Breast epithelium (tissue), 4 donors: ENCODE results near the gene AOPEP. TPM values are rescaled to one million over a fixed set of nuclear protein-coding genes. Genes with fewer than 3 reads are reported as not detected.

Source experiments
- DNase-seq, 2 donors: peaks; one replicate each; pipeline ENCODE4 v3.0.0-alpha.2; 2019; ENCODE audit warnings: low spot score in 2 of 2
- H3K27ac ChIP-seq, 2 donors: fragments of 200-600 bp; sonication (generic) in 1 of 2; one replicate each; pipeline ENCODE4 v1.5.1; 2016 to 2019; ENCODE audit warnings: mild to moderate bottlenecking in 1 of 2
- H3K27me3 ChIP-seq, 2 donors: fragments of 200-600 bp; sonication (generic) in 1 of 2; one replicate each; pipeline versions ENCODE4 v1.5.1 to v1.6.0; 2017 to 2019; ENCODE audit warnings: control low read depth in 1 of 2, mild to moderate bottlenecking in 1 of 2
- H3K36me3 ChIP-seq: fragments of 200-600 bp; one replicate; pipeline ENCODE4 v1.5.1; 2019
- H3K4me1 ChIP-seq, 2 donors: fragments of 200-600 bp; sonication (generic); one replicate each; pipeline ENCODE4 v1.5.1; 2016 to 2019; ENCODE audit warnings: control low read depth in 1 of 2
- H3K4me3 ChIP-seq, 3 donors: fragments of 200-600 bp; sonication (generic); 1 replicate in 2 of 3; 2 replicates in 1 of 3; pipeline ENCODE4 v1.5.1; 2016 to 2019; ENCODE audit warnings: mild to moderate bottlenecking in 3 of 3, moderate library complexity in 2 of 3
- H3K9me3 ChIP-seq, 2 donors: fragments of 200-600 bp; sonication (generic) in 1 of 2; one replicate each; pipeline ENCODE4 v1.5.1; 2016 to 2019; ENCODE audit warnings: control low read depth in 1 of 2
- CTCF ChIP-seq, 3 donors: fragments of 450-650 bp; IDR thresholded peaks; one replicate each; pipeline ENCODE4 v1.5.1; 2016 to 2017; ENCODE audit warnings: antibody characterized with exemption in 3 of 3, mild to moderate bottlenecking in 3 of 3, moderate library complexity in 3 of 3
- POLR2A ChIP-seq: fragments of 450-650 bp; IDR thresholded peaks from one replicate; pipeline ENCODE4 v1.6.1; 2016; ENCODE audit warnings: antibody characterized with exemption, mild to moderate bottlenecking, moderate library complexity
- POLR2AphosphoS5 ChIP-seq, 3 donors: sonication (generic); formaldehyde crosslinking; IDR thresholded peaks; one replicate each; pipeline ENCODE4 v1.6.1; 2017; ENCODE audit warnings: antibody characterized with exemption in 3 of 3
- intact Hi-C: fragments of 100-400 bp; cut with DNase I; formaldehyde crosslinking; loops from one replicate; pipeline ENCODE4 v1.15.1; 2023; ENCODE audit warnings: low total_unique reads
- total RNA-seq, 3 donors: library from RNA; depleted of rRNA; stranded (reverse); fragments of >200 nt; gene quantifications; one replicate each; pipeline ENCODE4 v1.1.0, GENCODE V29; 2016

AOPEP gene
- total RNA-seq, 3 donors from 2014 or later, result 15.5 to 94.1 (median 87.5) TPM

- DNase-seq, result peak in 1 of 2 donors; percentile 42
- Histone ChIP-seq H3K4me3 (no peak overlapping the region), H3K36me3 (no peaks in the 10 kb centered on the region), H3K4me1 (peaks cover 7 to 9% of the 10 kb centered on the region in 2 donors), H3K9me3 (no peaks in the 10 kb centered on the region), H3K27me3 (no peaks in the 10 kb centered on the region), H3K27ac (no peak overlapping the region)
- intact Hi-C loops, result no loop called here
- no peak for TF ChIP-seq CTCF (IDR thresholded peaks at IDR 0.05)
- TF ChIP-seq POLR2A, result no peak
- TF ChIP-seq POLR2AphosphoS5 (IDR thresholded peaks at IDR 0.05), result no peak
Observed at GRCh38 chr9:95087659-95088242, 361.3 kb downstream of the AOPEP start.

GRCh38 chr9:95088421-95089161 is 362.1 kb downstream of the AOPEP start:
- DNase-seq, result peak in 1 of 2 donors; percentile 40
- Histone ChIP-seq H3K9me3 (no peaks in the 10 kb centered on the region), H3K36me3 (no peaks in the 10 kb centered on the region), H3K27me3 (no peaks in the 10 kb centered on the region), H3K4me1 (peaks cover 7 to 9% of the 10 kb centered on the region in 2 donors), H3K4me3 (no peak overlapping the region), H3K27ac (no peak overlapping the region)
- TF ChIP-seq POLR2A, result no peak
- TF ChIP-seq POLR2AphosphoS5 (IDR thresholded peaks at IDR 0.05), result no peak
- TF ChIP-seq CTCF (IDR thresholded peaks at IDR 0.05), result no peak
- intact Hi-C loops, result no loop called here

- Histone ChIP-seq H3K4me1 (peaks cover 7 to 9% of the 10 kb centered on the region in 2 donors), H3K4me3 (no peak overlapping the region), H3K36me3 (no peaks in the 10 kb centered on the region), H3K27ac (peak overlapping the region in 1 of 2 donors; percentile 4), H3K27me3 (no peaks in the 10 kb centered on the region), H3K9me3 (no peaks in the 10 kb centered on the region)
- intact Hi-C loops, result no loop called here
- TF ChIP-seq CTCF (IDR thresholded peaks at IDR 0.05) (no peak), POLR2AphosphoS5 (IDR thresholded peaks at IDR 0.05) (no peak), POLR2A (no peak)
- DNase-seq, result peak in 1 of 2 donors; percentile 39
Observed at GRCh38 chr9:95089257-95090022, 362.9 kb downstream of the AOPEP start.

- intact Hi-C loops, result no loop called here
- no peaks in the 10 kb centered on the region for H3K27me3 ChIP-seq
- H3K9me3 ChIP-seq, result no peaks in the 10 kb centered on the region
- H3K36me3 ChIP-seq, result no peaks in the 10 kb centered on the region
- H3K4me3 ChIP-seq, result no peak overlapping the region
- TF ChIP-seq POLR2AphosphoS5 (IDR thresholded peaks at IDR 0.05), result no peak
- no peak for TF ChIP-seq CTCF (IDR thresholded peaks at IDR 0.05)
- no peak for TF ChIP-seq POLR2A
- H3K4me1 ChIP-seq, result peaks cover 7 to 9% of the 10 kb centered on the region in 2 donors
- DNase-seq, result peak in 1 of 2 donors; percentile 52
- H3K27ac ChIP-seq, result peak overlapping the region in 1 of 2 donors; percentile 4
Observed at GRCh38 chr9:95090023-95090791, 363.7 kb downstream of the AOPEP start.
